NT2/D1 (cell line): ENCODE measurements around the gene PDE3A.

ENCODE experiments used
- SUZ12 ChIP-seq: IDR thresholded peaks from 2 replicates; pipeline ENCODE4 v1.6.1; 2011; ENCODE audit not compliant: insufficient read length, insufficient read depth; ENCODE audit errors: extremely low read depth
- YY1 ChIP-seq: IDR thresholded peaks from 2 replicates; pipeline ENCODE4 v1.6.1; 2011; ENCODE audit not compliant: insufficient read length, insufficient read depth
- ZNF274 ChIP-seq: IDR thresholded peaks from 2 replicates; pipeline ENCODE4 v1.6.1; 2011; ENCODE audit warnings: mild to moderate bottlenecking, low read depth, low read length

- TF ChIP-seq YY1 (no peak), ZNF274 (no peak), SUZ12 (no peak)
These were observed 275.5 kb downstream of the PDE3A start for GRCh38 chr12:20643822-20644221.
